ENCODE results near the gene RTRAF.

RTRAF gene

DNA sequence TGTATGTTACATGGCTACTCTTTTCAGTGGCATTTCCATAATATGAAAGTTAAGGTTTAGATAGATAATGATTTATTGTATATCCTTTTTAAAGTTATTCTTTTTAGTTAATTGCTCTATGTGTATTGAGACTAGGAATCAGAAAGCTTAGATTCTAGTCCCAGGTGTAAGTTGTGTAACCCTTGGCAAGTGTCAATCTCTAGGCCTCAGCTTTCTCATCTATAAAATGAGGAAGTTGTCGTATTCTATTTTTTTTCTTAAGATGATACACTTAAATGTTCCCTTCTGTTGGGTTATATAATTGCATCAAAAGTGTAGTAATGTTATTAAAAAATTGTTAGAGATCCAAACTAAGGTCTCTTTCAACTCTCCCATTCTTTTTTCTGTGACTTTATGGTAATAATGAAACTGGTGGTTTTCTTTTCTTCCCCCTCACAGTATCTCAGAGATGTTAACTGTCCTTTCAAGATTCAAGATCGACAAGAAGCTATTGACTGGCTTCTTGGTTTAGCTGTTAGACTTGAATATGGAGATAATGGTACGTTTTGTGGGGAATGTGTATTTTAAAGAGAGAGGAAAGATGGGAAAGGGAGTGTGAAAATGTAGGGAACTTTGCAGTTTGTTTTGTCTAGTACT, 4.1 kb downstream of the RTRAF start:
- no peak for DNase-seq (ENCODE audit: low read depth in 4 of 4, low spot score in 1 of 4)

DNA sequence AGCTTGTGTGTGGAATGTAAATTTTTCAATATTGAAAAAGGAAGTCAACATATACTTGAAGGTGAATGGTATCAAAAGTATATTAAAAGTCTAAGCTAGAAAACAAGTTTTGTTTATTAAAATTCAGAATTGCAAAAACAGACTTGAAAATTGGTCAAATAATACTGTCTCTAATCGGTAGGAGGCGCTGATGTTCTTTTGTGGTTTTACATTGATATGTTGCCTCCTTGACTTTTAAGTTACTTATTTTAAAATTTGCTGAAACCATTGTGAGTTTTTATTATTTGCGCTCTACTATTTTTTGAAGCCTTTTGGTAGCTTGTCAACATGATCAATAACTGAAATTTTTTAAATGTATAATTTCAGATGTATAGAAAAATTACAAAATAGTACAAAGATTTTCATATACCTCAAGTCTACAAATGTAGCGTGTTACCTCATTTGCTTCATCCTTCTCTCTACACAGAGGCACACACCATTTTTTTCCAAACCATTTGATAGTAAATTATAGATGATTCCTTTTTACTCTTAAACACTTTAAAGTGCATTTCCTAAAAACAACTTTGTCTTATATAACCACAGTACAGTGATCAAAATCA, 6.9 kb downstream of the RTRAF start:
- DNase-seq (ENCODE audit: low read depth in 4 of 4, low spot score in 1 of 4), result no peak

DNA sequence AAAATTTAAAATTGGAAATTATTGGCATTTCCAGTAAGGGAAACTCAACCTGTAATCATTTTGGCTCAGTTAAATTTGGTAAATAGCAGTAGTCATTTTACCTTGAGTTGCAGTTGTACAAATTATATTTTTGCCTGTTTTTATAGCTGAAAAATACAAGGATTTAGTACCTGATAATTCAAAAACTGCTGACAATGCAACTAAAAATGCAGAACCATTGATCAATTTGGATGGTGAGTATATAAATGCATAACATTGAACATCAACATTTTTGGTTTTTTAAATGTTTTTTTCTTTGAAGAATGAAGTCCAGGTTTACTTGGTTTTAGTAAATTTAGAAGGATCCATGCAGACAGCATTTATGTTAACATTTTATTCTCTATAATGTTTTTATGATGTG, 9.0 kb downstream of the RTRAF start:
- DNase-seq (ENCODE audit: low read depth in 4 of 4, low spot score in 1 of 4), result no peak

DNA sequence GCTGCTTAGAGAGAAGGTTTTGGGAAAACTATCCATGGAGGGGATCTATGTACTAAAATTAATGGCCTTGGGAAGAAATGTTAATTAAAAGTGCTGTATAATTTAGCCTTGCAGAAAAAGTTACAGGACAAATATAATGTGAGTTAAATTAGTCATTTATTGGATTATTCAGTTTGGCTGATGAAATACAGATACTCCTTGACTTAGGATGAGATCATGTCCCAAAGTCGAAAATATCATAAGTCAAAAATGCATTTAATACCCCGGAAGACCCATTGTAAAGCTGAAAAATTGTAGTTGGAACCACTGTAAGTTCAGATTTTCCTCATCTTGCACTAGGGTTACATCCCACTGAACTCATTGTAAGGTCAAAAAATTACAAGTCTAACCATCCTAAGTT, 9.7 kb downstream of the RTRAF start:
- no peak for DNase-seq (ENCODE audit: low read depth in 4 of 4, low spot score in 1 of 4)

DNA sequence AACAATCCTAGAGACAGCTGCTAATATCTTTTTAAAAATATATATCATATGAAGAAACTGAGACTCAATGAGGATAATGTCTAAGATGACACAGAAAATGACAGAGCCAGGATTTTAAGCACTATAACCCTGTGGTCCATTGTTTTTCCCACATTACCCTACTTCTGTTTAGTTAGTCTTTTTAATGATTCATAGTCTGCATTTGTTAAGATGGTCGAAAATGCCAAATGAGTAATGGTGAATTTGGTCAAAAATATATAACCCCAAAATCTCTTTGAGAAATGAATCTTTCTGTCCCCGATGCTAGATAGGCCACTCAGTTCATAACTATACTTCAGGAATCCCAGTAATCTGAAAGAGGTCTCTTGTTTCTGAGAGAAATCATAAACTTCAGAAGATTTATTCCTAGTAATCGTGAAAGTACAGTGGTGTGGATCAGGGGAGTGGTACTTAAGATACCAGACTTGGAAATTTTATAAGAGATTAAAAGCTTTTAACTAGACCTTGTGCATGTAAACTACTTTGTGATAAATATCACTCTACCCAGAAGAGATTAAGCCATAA, 10.8 kb downstream of the RTRAF start:
- no peak for DNase-seq (ENCODE audit: low read depth in 4 of 4, low spot score in 1 of 4)

DNA sequence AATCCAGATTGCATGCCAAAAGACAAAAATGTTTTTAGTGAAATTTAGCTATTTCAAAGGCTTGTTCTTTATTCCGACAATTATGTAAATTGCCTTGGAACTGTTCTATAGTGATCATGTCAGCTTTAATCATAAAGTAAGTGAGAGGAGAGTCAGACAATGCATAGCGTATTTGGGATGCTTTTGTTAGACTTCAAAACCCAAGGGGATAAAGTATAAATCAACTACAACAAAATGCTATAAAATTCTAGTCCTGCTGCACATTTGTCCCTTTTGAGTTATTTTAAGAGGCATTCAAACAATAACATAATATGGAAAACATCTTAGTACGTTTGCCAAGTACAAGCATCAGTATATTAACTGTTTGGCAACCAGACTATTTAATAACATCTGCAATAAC, 11.3 kb downstream of the RTRAF start:
- DNase-seq (ENCODE audit: low read depth in 4 of 4, low spot score in 1 of 4), result no peak

DNA sequence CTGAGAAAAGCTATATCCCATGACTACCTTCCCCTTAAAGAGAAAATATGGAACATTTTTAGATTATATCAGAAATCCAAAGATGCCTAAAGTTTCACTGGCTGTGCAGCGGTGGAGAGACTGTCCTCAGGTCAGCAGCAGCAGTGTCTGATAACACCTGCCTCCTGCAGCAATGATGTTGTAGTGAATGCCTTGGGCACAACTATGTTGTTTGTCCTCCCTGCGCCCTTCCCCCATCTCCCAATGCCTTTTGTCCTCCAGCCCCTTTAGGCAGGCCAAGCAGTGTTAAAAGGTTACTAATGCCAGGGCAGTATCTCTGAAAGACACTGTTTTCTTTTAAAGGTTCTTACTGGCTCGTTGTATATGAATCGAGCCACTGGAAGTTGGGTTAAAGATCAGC, 13.2 kb downstream of the RTRAF start:
- no peak for DNase-seq (ENCODE audit: low read depth in 4 of 4, low spot score in 1 of 4)

DNA sequence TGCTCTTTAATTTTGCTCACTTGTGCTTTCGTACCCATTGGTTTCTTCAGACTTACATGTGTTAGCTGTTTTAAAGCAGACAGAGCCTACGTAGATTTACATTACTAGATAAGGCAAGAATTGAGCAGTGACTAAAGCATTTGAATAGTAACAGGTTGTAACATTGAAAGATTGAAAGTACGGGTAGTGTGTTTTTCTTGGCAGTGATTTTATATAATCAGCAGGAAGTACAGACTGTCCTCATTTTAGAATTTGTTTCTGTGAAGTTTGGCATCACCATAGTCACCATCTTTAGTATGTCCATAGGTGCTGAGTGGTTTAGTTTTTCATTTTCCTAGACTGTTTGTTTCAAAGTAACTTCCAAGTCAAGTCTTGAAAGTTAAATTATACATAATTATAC, 14.0 kb downstream of the RTRAF start:
- DNase-seq (ENCODE audit: low read depth in 4 of 4, low spot score in 1 of 4), result no peak

DNA sequence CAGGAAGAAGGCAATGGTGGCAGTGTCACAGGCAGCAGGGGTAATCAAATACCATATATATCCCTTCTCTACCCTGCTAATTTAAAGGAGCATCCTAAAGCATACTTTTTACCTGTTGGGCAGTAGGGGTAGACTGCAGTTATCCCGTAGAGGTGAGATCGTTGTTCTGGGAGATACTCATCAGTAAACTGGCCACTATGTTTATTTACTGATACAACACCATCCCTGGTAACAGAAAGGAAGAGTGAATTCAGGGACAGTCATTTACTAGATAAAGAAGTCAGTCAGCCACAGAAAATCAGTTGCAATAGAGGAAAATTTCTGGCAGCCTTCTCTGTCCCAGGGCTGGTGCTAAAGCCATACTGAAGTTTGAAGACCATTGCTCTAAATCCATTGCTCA, 16.3 kb downstream of the RTRAF start:
- no peak for DNase-seq (ENCODE audit: low read depth in 4 of 4, low spot score in 1 of 4)

DNA sequence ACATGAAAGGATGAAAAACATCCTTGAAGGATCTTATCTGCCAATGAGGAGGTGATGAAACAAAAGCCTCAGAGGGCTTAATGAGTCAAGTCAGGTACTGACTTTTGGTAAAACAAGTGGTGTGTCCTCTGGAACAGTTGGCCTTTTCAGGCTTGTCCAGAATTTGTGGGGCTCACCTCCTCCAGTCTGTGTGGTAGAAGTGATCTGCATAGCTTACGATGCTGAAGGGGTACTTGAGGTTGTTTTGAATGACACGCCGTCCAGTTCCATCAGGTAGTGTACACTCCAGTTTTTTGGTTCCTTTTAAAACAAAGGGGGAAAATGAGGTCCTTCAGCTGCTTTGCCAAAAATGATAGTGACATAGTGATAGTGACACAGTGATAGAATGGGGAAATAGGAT, 17.0 kb downstream of the RTRAF start:
- DNase-seq (ENCODE audit: low read depth in 4 of 4, low spot score in 1 of 4), result no peak

DNA sequence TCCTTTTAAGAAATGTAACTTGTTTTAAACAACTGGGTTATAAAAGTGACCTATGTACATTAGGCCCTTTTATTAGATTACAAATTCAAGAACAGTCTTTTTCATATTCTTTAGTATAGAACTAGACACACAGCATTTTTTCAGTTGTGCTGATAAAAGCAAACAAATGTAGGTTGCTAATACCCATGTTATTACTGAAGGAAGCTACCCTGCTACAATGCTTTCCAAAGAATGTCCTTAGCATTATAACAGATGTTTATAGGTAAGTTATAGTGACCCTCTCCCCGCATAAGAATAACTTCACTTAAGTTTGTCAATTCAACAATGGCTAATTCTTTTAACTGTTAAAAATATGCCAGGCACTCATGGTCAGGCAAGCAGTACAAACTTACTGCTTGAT, 17.9 kb downstream of the RTRAF start:
- DNase-seq (ENCODE audit: low read depth in 4 of 4, low spot score in 1 of 4), result no peak

DNA sequence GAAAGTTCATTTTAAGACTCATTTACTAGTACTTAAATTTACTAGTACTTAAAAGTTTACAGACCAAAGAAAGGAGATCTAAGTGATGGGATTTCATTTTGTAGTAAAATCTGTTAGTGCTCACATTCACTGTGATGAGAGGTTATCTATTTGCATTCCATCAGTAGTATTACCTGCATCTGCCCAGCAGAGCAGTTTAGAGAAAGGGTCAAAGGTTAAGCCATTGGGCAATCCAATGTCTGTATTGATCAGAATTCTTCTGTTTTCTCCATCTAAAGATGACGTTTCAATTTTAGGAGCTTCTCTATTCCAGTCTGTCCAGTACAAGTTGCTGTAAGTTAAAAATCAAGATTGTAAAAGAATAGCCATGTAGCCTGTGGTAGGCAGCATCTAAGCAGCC, 18.3 kb downstream of the RTRAF start:
- no peak for DNase-seq (ENCODE audit: low read depth in 4 of 4, low spot score in 1 of 4)

DNA sequence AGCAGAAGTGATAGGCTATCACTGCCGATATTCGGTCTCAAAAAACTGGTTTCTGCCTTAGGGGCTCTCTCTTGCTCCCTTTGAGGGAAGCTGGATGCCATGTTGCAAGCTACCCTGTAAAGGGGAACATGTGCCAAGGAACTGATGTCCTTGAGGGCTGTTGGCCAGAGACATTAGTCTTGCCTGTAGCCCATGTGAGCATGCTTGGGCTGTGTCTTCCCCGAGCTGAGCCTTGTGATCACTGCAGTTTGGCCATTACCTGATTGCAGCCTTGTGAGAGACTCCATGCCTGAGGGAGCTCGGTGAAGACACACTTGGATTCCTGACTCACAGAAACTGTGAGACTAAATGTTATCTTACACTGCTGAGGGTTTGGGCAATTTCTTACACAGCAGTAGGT, 18.8 kb downstream of the RTRAF start:
- DNase-seq (ENCODE audit: low read depth in 4 of 4, low spot score in 1 of 4), result no peak

DNA sequence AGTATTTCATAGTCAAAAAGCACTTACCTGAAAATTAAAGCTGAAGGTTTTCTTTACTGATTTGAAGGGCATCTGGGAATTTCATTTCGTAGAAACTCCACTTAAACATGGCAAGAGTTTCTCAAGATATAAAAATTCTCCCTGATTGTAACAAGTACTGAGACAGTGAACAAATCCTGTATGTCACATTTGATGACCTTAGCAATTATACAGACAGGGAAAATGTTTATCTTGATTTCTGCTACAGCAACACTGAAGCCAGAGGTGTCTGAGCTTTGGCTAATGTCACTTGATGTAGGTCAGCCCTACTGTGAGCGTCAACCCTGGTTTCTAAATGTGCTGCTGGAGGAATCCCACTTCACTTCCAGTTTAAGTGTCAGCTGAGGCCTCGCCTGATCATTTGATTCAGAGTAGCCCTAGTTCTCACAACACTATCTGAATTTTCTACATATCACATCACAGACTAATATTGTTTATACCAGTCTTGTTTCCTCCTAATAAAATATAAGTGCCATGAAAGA, 20.9 kb downstream of the RTRAF start:
- no peak for DNase-seq (ENCODE audit: low read depth in 4 of 4, low spot score in 1 of 4)

DNA sequence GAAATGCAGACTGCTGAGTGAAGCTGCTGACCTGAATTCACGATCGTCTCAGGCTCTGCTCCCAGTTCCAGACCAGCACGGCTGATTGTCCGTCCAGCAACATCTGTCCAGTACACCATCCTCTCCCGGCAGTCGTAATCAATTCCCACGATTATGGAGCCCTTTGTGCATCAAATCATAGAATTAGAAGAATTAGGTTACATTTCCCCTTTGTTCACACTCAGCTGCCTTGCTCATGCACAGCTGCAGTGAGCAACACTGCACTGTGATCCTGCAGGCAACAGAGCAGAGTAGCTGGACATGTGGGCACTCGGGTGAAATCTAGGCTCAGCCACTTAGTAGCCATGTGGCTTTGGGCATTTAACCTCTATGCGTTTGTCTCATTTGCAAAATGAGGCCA, 22.2 kb downstream of the RTRAF start:
- DNase-seq (ENCODE audit: low read depth in 4 of 4, low spot score in 1 of 4), result no peak

DNA sequence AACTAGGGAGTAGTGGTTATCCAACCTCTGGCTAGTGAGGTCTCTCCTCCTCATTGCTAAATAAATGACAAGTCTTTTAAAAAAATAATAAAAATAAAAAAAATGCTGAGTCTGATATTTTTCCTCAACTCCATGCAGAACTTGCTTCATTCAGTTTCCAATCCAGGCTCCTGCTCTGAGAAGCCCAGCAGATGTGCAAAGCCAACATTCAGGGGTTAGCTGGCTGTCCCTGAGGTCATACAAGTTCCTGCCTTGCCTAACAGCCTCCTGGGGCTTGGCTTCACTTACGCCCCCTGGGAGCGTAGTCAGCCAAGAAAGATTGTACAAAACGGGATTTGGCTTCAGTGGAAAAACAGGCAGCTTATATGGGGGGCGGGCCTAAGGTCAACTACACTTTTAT, 23.3 kb downstream of the RTRAF start:
- DNase-seq (ENCODE audit: low read depth in 4 of 4, low spot score in 1 of 4), result no peak

DNA sequence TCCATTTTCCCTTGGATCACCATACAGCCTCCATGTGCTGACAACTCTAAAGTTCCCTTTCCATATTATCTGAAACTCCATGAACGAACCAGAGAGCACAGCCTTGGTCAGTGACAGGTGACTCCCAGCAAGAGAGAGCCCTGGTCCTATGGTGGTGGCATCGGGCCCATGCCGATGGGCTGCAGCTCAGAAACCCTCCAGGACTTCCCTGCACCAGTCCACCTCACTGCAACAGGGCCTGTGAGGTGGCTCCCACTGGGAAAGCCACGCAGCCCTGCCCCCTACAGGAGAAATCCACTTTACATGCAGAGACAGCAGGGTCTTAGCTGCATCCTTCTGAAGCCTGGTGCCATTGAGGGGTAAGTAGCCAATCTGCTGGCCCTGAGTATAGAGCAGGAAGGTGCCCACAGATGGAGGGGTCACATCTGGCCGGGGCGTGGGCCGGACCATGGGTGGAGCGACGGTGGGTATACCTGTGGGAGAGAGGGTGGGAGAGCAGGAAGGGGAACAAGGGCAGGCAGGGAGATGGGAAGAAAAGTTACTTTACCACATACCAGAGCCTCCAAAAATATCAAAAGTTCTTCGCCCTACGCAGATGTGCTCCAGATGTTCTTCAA, 24.7 kb downstream of the RTRAF start:
- DNase-seq (ENCODE audit: low read depth in 4 of 4, low spot score in 1 of 4), result no peak

DNA sequence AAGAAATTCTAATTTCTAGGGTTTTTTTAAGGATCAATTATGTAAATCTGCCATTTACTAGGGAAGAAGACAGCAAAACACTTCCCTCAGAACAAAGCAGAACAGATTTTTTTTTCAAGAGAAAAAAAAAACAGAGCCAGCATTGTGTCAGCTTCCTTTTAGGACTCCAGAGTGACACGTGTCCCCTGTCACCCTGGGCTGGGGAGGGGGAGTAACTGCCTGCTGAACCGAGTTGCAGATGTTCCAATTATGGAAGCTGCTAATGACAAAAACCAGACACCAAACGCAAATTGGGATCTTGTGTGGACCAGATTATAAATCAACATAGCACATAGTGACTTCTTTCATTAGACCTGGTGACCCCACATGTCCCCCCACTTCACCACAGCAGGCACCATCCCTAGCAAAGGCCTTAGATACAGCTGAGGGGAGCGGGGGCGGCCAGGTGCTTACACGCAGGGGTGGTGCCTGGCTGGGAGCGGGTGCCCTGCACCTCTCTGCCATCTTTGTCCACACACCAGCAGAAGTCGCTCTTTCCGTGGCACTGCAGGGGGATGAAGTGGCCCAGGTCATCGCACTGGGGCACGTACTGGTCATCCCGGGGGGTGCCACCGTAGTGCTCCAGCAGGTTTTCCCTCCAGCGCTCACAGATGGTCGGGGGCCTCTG, 25.4 kb downstream of the RTRAF start:
- no peak for DNase-seq (ENCODE audit: low read depth in 4 of 4, low spot score in 1 of 4)

DNA sequence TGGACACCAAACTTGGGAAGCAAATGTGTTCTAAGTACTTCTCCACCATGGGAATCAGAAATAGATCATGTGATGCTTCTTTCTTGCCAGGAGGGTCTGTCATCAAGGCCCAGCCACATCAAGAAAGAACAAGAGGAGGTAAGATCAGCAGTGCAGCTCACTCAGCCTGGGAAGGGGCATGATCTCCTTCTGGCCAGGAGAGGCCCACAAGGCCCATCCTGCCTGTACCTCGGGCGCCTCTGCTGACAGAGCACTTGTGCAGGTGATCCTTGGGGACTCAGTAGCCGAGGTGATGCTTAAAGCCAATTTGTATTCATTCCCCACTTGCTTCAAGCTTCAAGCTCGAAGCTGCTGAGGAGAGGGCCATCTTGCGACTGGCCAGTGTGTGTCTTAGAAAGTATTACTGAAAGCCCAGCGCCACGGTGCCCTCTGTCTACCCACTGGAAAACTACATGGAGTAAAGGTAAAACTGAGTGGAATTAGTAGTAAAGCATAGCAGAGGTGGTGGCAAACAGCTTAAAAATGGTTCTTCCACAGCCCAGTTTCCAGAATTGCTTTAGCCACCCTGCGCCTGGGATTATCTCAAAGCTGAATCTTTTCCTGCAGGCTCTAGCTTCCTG, 26.2 kb downstream of the RTRAF start:
- no peak for DNase-seq (ENCODE audit: low read depth in 4 of 4, low spot score in 1 of 4)

DNA sequence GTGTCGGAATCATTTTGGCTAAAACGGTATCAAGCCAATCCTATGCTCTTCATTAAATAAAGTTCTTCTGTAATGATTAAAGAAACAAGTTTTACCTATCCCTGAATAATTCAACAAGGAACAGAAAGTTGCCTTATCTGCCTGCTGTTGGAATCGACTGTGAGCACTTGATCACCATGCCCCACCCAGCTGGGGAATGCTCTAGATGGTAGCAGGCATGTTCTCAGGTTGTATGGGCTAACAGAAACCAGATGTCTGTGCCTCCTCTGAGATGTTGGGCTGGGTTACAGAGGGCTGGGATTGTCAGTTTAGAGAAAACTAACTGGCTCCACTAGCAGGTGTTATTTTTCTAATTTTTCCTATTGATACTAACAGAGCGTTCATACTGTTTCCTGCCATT, 28.9 kb downstream of the RTRAF start:
- DNase-seq (ENCODE audit: low read depth in 4 of 4, low spot score in 1 of 4), result no peak

DNA sequence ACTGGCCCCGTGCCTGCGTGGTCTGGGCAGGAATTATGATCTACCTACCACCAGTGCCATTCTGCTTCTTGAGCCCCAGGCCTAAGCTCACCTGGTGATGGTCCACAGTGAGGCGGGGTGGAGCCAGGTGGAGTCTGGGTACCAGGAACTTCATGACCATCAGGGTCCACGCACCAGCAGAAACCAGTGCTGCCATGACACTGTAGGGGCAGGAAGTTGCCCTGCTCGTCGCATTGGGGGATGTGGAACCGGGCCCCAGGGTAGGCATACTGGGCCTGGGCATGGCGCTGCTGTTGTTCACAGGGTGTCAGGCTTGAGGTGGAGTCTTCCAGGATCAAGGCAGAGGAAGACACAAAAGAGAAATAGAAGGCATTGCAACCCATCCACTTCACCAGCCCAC, 29.6 kb downstream of the RTRAF start:
- DNase-seq (ENCODE audit: low read depth in 4 of 4, low spot score in 1 of 4), result no peak

Measured in stimulated activated CD4-positive, alpha-beta T cell treated with anti-CD3 and anti-CD28 coated beads, Interleukin-1b, Interleukin-23, amount 100 ng/mL, for 24 hours (primary cell).